ENCODE data around the gene CD300C.
"Not testable (repeated sequence)": the region's sequence is repeated elsewhere in the genome, so short reads cannot be mapped to it uniquely, and the experiment has no call there.

Gene CD300C

DNA sequence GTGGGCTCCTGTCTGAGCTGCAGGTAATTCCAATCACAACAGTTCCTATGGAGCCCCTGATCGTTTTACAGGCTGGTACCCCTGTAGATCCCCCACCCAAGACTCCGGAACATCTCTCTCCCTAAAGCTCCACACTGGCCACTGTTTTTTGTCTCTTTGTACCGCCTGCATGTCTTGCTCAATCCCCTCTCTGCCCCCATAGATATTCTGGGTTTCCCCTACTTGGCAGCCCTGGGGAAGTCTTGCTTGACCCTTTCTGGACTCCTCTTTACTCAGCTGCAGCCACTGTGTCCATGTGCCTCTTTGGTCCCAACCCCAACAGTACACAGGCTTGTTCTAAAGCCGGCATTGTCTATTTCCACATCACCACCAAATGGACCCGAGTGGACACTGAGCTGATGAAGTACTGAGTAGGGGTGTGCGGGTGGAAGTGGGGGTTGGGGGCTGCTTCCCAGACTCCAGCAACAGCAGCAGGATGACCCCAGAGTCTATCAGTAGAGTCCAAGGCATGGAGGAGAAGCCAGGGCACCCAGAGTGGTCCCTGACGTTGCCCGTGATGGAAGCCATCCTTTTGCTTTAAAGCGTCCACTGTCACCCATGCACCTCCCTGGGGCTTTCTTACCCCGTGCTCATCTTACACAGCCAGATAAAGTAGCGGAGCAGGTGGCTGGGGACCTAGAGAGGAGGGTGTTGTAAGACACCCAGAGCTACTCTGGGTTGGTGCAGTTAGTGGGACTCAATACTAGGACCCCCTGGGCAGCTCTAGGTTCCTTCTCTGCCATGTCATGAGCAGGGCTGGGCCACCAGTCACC is 21.1 kb downstream of the CD300C start:
- H3K9me3 ChIP-seq = 0 out of 2 replicates have a peak, but pooled peaks cover 7% of the 10 kb centered on the region
- H3K27ac ChIP-seq = no peak overlapping the region
- H3K36me3 ChIP-seq = no peaks in the 10 kb centered on the region
- no peak overlapping the region for H3K4me3 ChIP-seq
- no peak overlapping the region for H3K9ac ChIP-seq
- H3K4me1 ChIP-seq = peaks cover 33% of the 10 kb centered on the region
- no peak for TF ChIP-seq Cebpa-rat (IDR thresholded peaks at IDR 0.05)
- no peaks in the 10 kb centered on the region for H4K20me1 ChIP-seq
- H3K4me2 ChIP-seq = no peak overlapping the region
- H3K27me3 ChIP-seq = no peaks in the 10 kb centered on the region

DNA sequence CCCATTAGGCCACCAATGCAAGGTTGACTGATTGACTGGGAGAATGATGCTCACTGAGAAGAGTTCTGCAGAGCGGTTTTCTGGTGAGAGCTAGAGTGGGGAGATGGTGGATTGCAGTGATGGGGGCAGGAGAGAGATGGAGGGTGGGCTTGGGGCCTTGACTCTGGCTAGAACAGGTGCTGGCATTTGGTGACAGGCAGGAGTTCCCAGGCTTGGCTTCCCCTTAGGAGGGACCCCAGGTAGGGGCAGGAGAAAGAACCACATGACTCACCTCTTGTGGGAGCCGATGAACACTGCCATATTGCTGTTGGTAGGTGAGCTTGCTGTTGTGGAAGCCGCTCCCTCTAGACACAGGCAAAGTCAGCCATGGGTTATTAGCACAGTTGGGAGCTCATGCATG is 22.6 kb downstream of the CD300C start:
- Histone ChIP-seq H3K9ac (no peak overlapping the region), H3K4me1 (peaks cover 30% of the 10 kb centered on the region), H3K4me2 (no peak overlapping the region), H4K20me1 (no peaks in the 10 kb centered on the region), H3K27ac (no peak overlapping the region), H3K36me3 (no peaks in the 10 kb centered on the region), H3K27me3 (no peaks in the 10 kb centered on the region), H3K9me3 (peaks cover 15% of the 10 kb centered on the region), H3K4me3 (no peak overlapping the region)
- TF ChIP-seq Cebpa-rat (IDR thresholded peaks at IDR 0.05) = no peak

DNA sequence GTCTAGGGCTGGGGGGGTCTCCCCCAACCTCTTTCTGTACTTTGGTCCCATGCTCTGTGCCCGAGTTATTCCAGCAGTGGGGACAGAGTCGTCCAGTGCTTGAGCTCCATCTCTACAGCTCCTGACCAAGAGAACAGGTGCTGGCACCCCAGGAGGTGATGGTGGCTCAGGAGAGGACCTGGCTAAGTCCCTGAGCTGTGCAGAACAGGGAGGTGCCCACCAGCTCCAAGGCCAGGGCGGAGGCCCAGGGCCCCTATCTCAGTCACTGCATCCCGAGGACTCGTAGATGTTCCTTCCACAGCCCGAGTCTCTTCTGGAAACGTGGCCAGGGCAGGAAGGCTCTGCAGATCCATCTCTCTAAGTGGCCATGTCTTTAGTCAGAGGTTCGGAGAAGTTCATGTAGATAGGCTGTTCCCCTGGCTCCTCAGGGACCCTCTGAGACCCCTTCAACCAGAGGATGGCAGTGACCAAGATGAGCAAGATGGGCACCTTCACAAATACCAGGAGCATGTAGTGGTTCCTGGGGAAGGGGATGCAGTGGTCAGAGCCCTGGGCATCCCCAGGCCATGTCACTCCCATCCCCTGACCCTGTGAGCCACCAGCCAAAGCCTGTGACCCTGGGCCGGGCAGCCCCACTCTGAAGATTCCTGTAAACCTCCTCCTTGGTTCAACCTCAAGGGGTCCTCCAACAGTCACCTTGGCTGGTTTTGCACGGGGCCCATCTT is 23.4 kb downstream of the CD300C start:
- Histone ChIP-seq H3K27ac (no peak overlapping the region), H3K4me3 (no peak overlapping the region), H3K27me3 (no peaks in the 10 kb centered on the region), H3K9ac (no peak overlapping the region), H3K36me3 (no peaks in the 10 kb centered on the region), H4K20me1 (no peaks in the 10 kb centered on the region), H3K4me1 (peaks cover 29% of the 10 kb centered on the region), H3K9me3 (peaks cover 18% of the 10 kb centered on the region), H3K4me2 (peak overlapping the region; percentile 61)
- TF ChIP-seq Cebpa-rat (IDR thresholded peaks at IDR 0.05) = no peak

DNA sequence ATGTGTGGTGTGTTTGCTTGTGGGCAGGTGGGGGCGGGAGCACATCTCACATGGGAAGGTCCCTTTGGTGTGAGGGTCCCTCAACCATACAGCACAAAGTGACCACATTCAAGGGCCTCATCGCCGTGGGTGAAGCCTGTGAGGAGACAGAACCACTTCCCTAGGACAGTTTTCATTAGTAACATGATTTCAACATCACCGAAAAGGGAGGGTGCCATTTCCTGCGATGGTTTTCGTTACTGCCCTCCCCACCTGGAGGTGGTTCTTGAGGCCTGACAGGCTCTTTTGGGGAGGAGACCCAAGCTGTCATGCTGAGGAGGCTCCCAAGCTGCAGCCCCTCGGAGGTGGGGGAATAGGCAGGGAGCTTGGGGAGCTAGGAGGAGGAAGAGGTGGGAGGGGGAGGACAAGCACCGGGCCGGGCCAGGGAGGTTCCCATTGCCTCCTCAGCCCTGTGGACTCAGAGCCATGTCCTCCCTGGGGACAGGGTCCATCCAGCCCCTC is 24.2 kb downstream of the CD300C start:
- Histone ChIP-seq H3K4me1 (peaks cover 29% of the 10 kb centered on the region), H3K36me3 (no peaks in the 10 kb centered on the region), H3K27me3 (no peaks in the 10 kb centered on the region), H3K9me3 (peaks cover 18% of the 10 kb centered on the region), H3K9ac (no peak overlapping the region), H3K4me2 (peak overlapping the region; percentile 61), H3K27ac (no peak overlapping the region), H4K20me1 (no peaks in the 10 kb centered on the region), H3K4me3 (no peak overlapping the region)
- TF ChIP-seq Cebpa-rat (IDR thresholded peaks at IDR 0.05) = no peak

DNA sequence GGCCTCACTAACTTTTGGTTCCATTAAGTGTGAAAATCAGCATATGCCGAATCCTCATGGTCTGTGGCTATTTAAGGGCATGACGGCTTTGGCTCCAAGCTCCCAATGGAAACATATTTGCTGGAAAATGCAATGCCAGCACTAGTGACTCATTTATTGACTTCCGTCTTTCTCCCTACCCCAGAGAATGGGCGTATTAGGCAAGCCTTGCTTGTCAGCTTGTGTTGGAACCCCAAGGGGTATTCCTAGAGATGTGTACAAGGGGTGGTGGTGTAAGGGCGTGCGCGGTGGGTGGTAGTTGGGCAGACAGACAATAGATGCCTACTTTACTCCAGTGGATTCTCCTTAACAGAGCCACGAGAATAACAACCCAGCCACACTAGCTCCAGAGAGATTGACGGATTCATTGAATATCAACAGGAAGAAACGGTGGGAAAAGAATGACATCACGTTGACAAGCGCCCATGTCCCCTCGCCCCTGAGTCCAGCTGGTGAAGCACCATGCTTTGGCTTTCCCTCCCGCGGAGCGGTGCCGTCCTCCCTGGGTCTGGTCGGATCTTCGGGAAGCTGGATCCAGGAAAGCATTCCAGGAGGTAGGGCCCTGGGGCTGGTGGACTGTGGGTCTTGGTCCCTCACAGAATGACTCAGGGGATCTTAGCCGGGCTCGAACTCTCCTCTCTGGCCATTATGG is 25.0 kb downstream of the CD300C start:
- Histone ChIP-seq H3K9ac (no peak overlapping the region), H4K20me1 (no peaks in the 10 kb centered on the region), H3K4me3 (no peak overlapping the region)

DNA sequence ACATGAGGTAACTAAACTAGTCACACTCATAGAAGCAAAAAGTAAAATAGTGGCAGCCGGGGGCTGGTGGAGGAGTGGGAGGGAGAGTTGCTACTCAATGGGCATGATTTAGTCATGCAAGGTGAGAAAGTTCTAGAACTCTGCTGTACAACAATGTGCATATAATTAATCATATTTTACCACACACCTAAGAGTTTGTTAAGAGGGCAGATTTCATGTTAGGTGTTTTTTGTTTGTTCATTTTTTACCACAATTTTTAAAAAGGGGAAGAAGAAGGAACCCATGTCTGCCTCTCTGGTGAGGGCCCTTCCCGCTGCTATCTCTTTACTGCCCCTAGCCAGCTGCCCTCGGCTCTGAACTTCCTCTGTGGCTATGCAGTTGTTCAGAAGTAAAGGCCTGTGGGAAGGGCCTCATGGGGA is 25.9 kb downstream of the CD300C start:
- H3K4me3 ChIP-seq = no peak overlapping the region
- no peak overlapping the region for H3K9ac ChIP-seq
- no peaks in the 10 kb centered on the region for H3K36me3 ChIP-seq
- H4K20me1 ChIP-seq = no peaks in the 10 kb centered on the region
- peak overlapping the region; percentile 42 for H3K4me2 ChIP-seq
- no peak overlapping the region for H3K27ac ChIP-seq
- TF ChIP-seq Cebpa-rat (IDR thresholded peaks at IDR 0.05) = no peak
- peaks cover 21% of the 10 kb centered on the region for H3K9me3 ChIP-seq
- peaks cover 33% of the 10 kb centered on the region for H3K4me1 ChIP-seq
- H3K27me3 ChIP-seq = no peaks in the 10 kb centered on the region

More for the DNA sequence above, 25.0 kb downstream of the CD300C start:
- no peaks in the 10 kb centered on the region for H3K36me3 ChIP-seq
- H3K27me3 ChIP-seq = no peaks in the 10 kb centered on the region
- TF ChIP-seq Cebpa-rat (IDR thresholded peaks at IDR 0.05) = no peak
- peaks cover 29% of the 10 kb centered on the region for H3K4me1 ChIP-seq
- H3K4me2 ChIP-seq = peak overlapping the region; percentile 61
- peaks cover 21% of the 10 kb centered on the region for H3K9me3 ChIP-seq
- H3K27ac ChIP-seq = no peak overlapping the region

DNA sequence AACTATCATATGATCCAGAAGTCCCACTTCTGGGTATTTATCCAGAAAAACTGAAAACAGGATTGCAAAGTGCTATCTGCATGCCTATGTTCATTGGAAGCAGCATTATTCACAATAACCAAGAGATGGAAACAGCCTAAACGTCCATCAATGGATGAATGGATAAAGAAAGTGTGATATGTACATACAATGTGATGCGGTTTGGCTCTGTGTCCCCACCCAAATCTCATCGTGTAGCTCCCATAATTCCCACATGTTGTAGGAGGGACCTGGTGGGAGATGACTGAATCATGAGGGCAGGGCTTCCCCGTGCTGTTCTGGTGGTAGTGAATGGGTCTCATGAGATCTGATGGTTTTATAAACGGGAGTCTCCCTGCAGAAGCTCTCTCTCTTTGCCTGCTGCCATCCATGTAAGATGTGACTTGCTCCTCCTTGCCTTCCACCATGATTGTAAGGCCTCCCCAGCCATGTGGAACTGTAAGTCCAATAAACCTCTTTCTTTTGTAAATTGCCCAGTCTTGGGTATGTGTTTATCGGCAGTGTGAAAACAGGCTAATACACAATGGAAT is 27.4 kb downstream of the CD300C start:
- not testable (repeated sequence) for H3K4me2 ChIP-seq, H4K20me1 ChIP-seq, H3K27me3 ChIP-seq, H3K27ac ChIP-seq, H3K4me3 ChIP-seq, H3K36me3 ChIP-seq, H3K9ac ChIP-seq
- peaks cover 36% of the 10 kb centered on the region for H3K4me1 ChIP-seq
- peaks cover 32% of the 10 kb centered on the region for H3K9me3 ChIP-seq

DNA sequence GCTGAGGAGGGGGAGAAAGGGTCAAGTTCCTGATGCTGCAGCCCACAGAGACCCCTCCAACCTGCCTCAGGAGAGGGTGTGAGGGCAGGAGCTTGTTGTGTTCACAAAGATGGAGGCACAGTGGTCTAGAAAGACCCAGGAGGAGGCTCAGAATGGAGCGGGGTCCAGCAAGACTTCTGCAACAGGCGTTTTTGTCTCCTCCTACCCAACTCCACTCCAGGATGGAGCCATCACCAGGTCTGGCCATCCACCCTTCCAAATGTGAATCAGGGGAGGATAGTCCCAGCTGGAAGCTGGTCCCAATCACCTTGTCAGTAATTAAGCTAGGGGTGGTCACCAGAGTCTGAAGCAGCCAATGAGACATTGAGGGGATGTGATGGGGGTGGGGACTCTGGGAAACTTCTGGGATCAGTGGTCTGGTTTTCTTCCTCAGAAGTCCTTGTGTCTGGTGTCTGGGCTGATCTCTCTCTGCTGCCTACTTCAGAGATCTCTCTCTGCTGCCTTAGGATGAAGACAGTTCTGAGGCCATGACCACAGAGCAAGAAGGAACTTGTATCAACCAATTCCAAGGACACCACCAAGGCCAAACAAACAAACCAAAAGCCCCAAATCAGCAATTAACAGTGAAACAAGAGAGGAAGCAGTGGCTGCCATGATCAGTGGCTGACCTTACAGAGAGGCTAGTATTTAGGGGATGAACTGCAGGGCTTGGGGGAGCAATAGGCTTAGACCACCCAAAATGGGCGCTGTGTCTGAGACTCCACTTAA is 29.2 kb downstream of the CD300C start:
- H3K27ac ChIP-seq = no peak overlapping the region
- TF ChIP-seq Cebpa-rat (IDR thresholded peaks at IDR 0.05) = no peak
- no peaks in the 10 kb centered on the region for H4K20me1 ChIP-seq
- H3K4me3 ChIP-seq = no peak overlapping the region
- H3K36me3 ChIP-seq = no peaks in the 10 kb centered on the region
- H3K9me3 ChIP-seq = peaks cover 26% of the 10 kb centered on the region
- no peak overlapping the region for H3K9ac ChIP-seq
- no peaks in the 10 kb centered on the region for H3K27me3 ChIP-seq
- peaks cover 29% of the 10 kb centered on the region for H3K4me1 ChIP-seq
- H3K4me2 ChIP-seq = no peak overlapping the region

DNA sequence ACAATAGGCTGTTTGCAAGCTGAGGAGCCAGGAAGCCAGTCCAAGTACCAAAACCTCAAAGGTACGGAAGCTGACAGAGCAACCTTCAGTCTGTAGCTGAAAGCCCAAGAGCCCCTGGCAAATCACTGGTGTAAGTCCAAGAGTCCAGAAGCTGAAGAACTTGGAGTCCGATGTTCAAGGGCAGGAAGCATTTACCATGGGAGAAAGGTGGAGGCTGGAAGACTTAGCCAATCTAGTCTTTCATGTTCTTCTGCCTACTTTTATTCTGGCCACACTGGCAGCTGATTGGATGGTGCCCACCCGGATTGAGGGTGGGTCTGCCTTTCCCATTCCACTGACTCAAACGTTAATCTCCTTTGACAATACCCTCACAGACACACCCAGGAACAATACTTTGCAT is 30.0 kb downstream of the CD300C start:
- Histone ChIP-seq H3K4me1 (peaks cover 21% of the 10 kb centered on the region), H3K27me3 (no peaks in the 10 kb centered on the region), H3K9ac (no peak overlapping the region), H3K9me3 (peaks cover 26% of the 10 kb centered on the region), H4K20me1 (no peaks in the 10 kb centered on the region), H3K36me3 (no peaks in the 10 kb centered on the region), H3K4me2 (no peak overlapping the region), H3K27ac (no peak overlapping the region), H3K4me3 (no peak overlapping the region)
- TF ChIP-seq Cebpa-rat (IDR thresholded peaks at IDR 0.05) = no peak
